Natural killer cell (primary cell): ENCODE measurements around the gene IGFBP2. TPM values are rescaled to one million over a fixed set of nuclear protein-coding genes. Genes with fewer than 3 reads are reported as not detected.

Experiments
- ATAC-seq, 3 donors: fragments of 150-1000 bp in 2 of 3; fragments of 200-7000 bp in 1 of 3; cut with Tn5 transposase; 1 replicate in 1 of 3; 2 replicates in 2 of 3; pipeline ENCODE4 v1.10.0; 2021; ENCODE audit warnings: mild to moderate bottlenecking in 2 of 3, moderate library complexity in 2 of 3
- DNase-seq, 2 donors: peaks; one replicate each; pipeline versions ENCODE4 v3.0.0 to v3.0.0-alpha.2; 2013 to 2021; ENCODE audit warnings: mixed read lengths in 1 of 2
- H3K27ac ChIP-seq: one replicate; pipeline ENCODE4 v1.5.1; 2013; ENCODE audit warnings: mild to moderate bottlenecking, low read length
- H3K27me3 ChIP-seq: one replicate; pipeline ENCODE4 v1.6.1; 2013; ENCODE audit warnings: low read length; ENCODE audit not compliant: control insufficient read depth, insufficient read depth
- H3K36me3 ChIP-seq: one replicate; pipeline ENCODE4 v1.6.1; 2013; ENCODE audit warnings: low read length; ENCODE audit not compliant: control insufficient read depth, insufficient read depth
- H3K4me1 ChIP-seq: one replicate; pipeline ENCODE4 v1.6.1; 2013; ENCODE audit warnings: low read length; ENCODE audit not compliant: control insufficient read depth, insufficient read depth
- H3K4me3 ChIP-seq: one replicate; pipeline ENCODE4 v1.5.1; 2013; ENCODE audit warnings: low read length
- H3K9me3 ChIP-seq: one replicate; pipeline ENCODE4 v1.6.1; 2013; ENCODE audit warnings: low read length; ENCODE audit not compliant: control insufficient read depth, insufficient read depth
- H3K27ac Mint-ChIP-seq, 2 donors: one replicate each; pipeline ENCODE4 v1.8.0; 2022; ENCODE audit warnings: mild to moderate bottlenecking in 2 of 2, mixed read lengths in 2 of 2, moderate library complexity in 1 of 2
- H3K27me3 Mint-ChIP-seq, 2 donors: one replicate each; pipeline ENCODE4 v1.8.0; 2022; ENCODE audit warnings: low read depth in 2 of 2, mixed read lengths in 2 of 2
- H3K36me3 Mint-ChIP-seq: one replicate; pipeline ENCODE4 v1.8.0; 2022; ENCODE audit warnings: mixed read lengths
- H3K4me1 Mint-ChIP-seq, 2 donors: one replicate each; pipeline ENCODE4 v1.8.0; 2022; ENCODE audit warnings: mixed read lengths in 2 of 2
- H3K4me3 Mint-ChIP-seq: one replicate; pipeline ENCODE4 v1.8.0; 2022; ENCODE audit warnings: mild to moderate bottlenecking, moderate library complexity, mixed read lengths
- H3K9me3 Mint-ChIP-seq, 2 donors: one replicate each; pipeline ENCODE4 v1.8.0; 2022; ENCODE audit warnings: mixed read lengths in 2 of 2
- CTCF ChIP-seq: fragments of 200-600 bp; IDR thresholded peaks from one replicate; pipeline ENCODE4 v1.8.0; 2022; ENCODE audit warnings: antibody characterized with exemption
- WGBS: methylation state at CpG from one replicate; pipeline ENCODE4 v1.1.7; 2013; ENCODE audit warnings: missing lambda C conversion rate; ENCODE audit not compliant: insufficient coverage; 5-methylcytosine and 5-hydroxymethylcytosine counted together
- intact Hi-C: fragments of 100-400 bp; cut with micrococcal nuclease; formaldehyde crosslinking; loops from one replicate; pipeline ENCODE4 v1.14.2; 2022
- total RNA-seq, 4 donors: library from RNA; stranded (reverse); fragments of 120-200 nt in 1 of 4; gene quantifications; one replicate each; pipeline versions ENCODE4 v1.2.3 to v1.2.4, GENCODE V29; 2013 to 2022

The IGFBP2 gene
- total RNA-seq, 3 donors from 2014 or later (not counting 1 experiment from before 2014, with no cell fraction given): 0.21 TPM; not detected in 2

DNA sequence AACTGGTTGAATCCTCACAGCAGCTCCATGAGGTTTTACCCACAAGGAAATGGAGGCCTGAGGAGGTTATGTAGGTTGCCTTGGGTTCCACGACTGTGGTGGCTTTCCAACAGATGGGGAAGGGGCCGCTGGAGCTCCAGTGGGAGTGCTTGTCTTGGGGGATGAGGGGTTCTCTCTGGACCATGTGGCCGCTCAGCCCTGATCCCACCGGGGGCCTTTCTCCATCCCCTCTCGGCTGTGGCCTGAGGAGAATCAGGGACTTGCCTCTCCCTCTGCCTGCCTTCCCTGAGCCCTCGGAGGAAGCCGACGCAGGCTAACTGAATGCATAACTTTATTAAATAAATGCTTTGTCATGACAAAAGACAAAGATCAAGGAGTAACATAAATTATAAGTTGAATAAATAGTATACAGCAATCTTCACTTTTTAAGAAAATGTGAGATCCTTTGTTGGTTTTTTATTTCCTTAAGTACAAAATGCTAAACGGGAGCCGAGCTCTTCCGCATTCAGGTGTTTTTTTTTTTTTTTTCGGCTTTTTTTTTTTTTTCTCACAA, 38.6 kb downstream of the IGFBP2 start:
- 90% methylated on average over 9 of the region's 12 CpGs for WGBS
- Histone ChIP-seq H3K4me3 (no peak overlapping the region), H3K4me1 (no peaks in the 10 kb centered on the region), H3K36me3 (no peaks in the 10 kb centered on the region), H3K27me3 (no peaks in the 10 kb centered on the region), H3K9me3 (no peaks in the 10 kb centered on the region), H3K27ac (no peak overlapping the region)
- H3K4me3 Mint-ChIP-seq: no peak overlapping the region
- H3K27me3 Mint-ChIP-seq: peaks cover 31% of the 10 kb centered on the region in 2 donors
- intact Hi-C loops: no loop called here
- ATAC-seq: no peak
- no peak for TF ChIP-seq CTCF
- H3K9me3 Mint-ChIP-seq: no peaks in the 10 kb centered on the region
- H3K27ac Mint-ChIP-seq: no peak overlapping the region
- no peaks in the 10 kb centered on the region for H3K36me3 Mint-ChIP-seq
- H3K4me1 Mint-ChIP-seq: no peaks in the 10 kb centered on the region
- no peak for DNase-seq

GRCh38 chr2:216672466-216672865, 39.2 kb downstream of the IGFBP2 start:
- TF ChIP-seq CTCF: no peak
- H3K27ac Mint-ChIP-seq: no peak overlapping the region
- no peaks in the 10 kb centered on the region for H3K9me3 ChIP-seq
- H3K36me3 ChIP-seq: no peaks in the 10 kb centered on the region
- no peak overlapping the region for H3K4me3 Mint-ChIP-seq
- H3K4me1 Mint-ChIP-seq: no peaks in the 10 kb centered on the region
- no peaks in the 10 kb centered on the region for H3K36me3 Mint-ChIP-seq
- intact Hi-C loops: no loop called here
- no peaks in the 10 kb centered on the region for H3K27me3 ChIP-seq
- DNase-seq (no peak), ATAC-seq (no peak)
- H3K9me3 Mint-ChIP-seq: no peaks in the 10 kb centered on the region
- no peak overlapping the region for H3K27ac ChIP-seq
- no peaks in the 10 kb centered on the region for H3K4me1 ChIP-seq
- H3K27me3 Mint-ChIP-seq: peaks cover 30 to 31% of the 10 kb centered on the region in 2 donors
- no peak overlapping the region for H3K4me3 ChIP-seq
- 82% methylated on average over 5 of the region's 10 CpGs for WGBS

- Mint-ChIP-seq H3K27me3 (peaks cover 30% of the 10 kb centered on the region in 2 donors), H3K27ac (no peak overlapping the region), H3K36me3 (no peaks in the 10 kb centered on the region), H3K4me3 (no peak overlapping the region), H3K9me3 (no peaks in the 10 kb centered on the region), H3K4me1 (no peaks in the 10 kb centered on the region)
- ATAC-seq: no peak
- H3K4me3 ChIP-seq: no peak overlapping the region
- intact Hi-C loops: no loop called here
- no peak overlapping the region for H3K27ac ChIP-seq
- no peaks in the 10 kb centered on the region for H3K9me3 ChIP-seq
- no peaks in the 10 kb centered on the region for H3K27me3 ChIP-seq
- H3K36me3 ChIP-seq: no peaks in the 10 kb centered on the region
- no peak for TF ChIP-seq CTCF
- 88% methylated on average over 10 of the region's 10 CpGs for WGBS
- no peaks in the 10 kb centered on the region for H3K4me1 ChIP-seq
- DNase-seq: no peak
Observed at GRCh38 chr2:216673021-216673420, 39.8 kb downstream of the IGFBP2 start.

DNA sequence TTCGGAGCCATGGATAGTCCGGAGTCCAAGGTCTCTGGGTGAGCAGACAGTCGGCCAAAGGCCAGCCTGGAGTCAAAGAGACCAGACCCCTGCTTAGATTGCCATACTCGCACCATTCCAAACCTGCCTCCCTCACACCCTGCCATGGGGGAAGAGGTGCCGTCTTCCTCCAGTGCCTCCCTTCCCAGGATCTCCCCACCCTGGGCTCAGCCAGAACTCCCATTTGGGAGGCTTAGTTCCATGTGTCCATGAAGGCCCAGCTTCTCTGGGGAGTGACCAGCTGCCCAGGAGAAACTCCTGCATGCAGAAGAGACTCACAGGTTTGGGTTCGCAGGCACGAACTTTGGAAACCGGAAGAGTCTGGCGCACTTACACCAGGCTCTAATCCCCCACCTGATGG, 40.4 kb downstream of the IGFBP2 start:
- intact Hi-C loops: no loop called here
- no peaks in the 10 kb centered on the region for H3K36me3 Mint-ChIP-seq

More for the DNA sequence above, 40.4 kb downstream of the IGFBP2 start:
- Histone ChIP-seq H3K4me1 (no peaks in the 10 kb centered on the region), H3K9me3 (no peaks in the 10 kb centered on the region), H3K27ac (no peak overlapping the region), H3K4me3 (no peak overlapping the region), H3K27me3 (no peaks in the 10 kb centered on the region), H3K36me3 (no peaks in the 10 kb centered on the region)
- H3K4me1 Mint-ChIP-seq: no peaks in the 10 kb centered on the region
- ATAC-seq (no peak), DNase-seq (no peak)
- no peak overlapping the region for H3K4me3 Mint-ChIP-seq
- no peak for TF ChIP-seq CTCF
- H3K9me3 Mint-ChIP-seq: no peaks in the 10 kb centered on the region
- 90% methylated on average over 9 of the region's 9 CpGs for WGBS
- no peak overlapping the region for H3K27ac Mint-ChIP-seq
- H3K27me3 Mint-ChIP-seq: peaks cover 27 to 30% of the 10 kb centered on the region in 2 donors
